ENCODE data around the gene ZNF827.

GRCh38 chr4:145847764-145848163 lies 90.9 kb downstream of the ZNF827 start:
- TF ChIP-seq HDGF (IDR thresholded peaks at IDR 0.05; ENCODE audit: borderline replicate concordance) (no peak), SUZ12 (IDR thresholded peaks at IDR 0.05) (no peak), SP1 (IDR thresholded peaks at IDR 0.05) (no peak), LEF1 (IDR thresholded peaks at IDR 0.05; ENCODE audit: borderline replicate concordance) (no peak), PKNOX1 (IDR thresholded peaks at IDR 0.05) (no peak), FOXK2 (IDR thresholded peaks at IDR 0.05) (no peak)

Data from HEK293T (cell line).